Fibroblast of gingiva (primary cell): ENCODE measurements around the gene PROC.

Source experiments
- DNase-seq: peaks from one replicate; pipeline ENCODE4 v3.0.0-alpha.2; 2011; ENCODE audit warnings: low read depth

PROC gene

DNA sequence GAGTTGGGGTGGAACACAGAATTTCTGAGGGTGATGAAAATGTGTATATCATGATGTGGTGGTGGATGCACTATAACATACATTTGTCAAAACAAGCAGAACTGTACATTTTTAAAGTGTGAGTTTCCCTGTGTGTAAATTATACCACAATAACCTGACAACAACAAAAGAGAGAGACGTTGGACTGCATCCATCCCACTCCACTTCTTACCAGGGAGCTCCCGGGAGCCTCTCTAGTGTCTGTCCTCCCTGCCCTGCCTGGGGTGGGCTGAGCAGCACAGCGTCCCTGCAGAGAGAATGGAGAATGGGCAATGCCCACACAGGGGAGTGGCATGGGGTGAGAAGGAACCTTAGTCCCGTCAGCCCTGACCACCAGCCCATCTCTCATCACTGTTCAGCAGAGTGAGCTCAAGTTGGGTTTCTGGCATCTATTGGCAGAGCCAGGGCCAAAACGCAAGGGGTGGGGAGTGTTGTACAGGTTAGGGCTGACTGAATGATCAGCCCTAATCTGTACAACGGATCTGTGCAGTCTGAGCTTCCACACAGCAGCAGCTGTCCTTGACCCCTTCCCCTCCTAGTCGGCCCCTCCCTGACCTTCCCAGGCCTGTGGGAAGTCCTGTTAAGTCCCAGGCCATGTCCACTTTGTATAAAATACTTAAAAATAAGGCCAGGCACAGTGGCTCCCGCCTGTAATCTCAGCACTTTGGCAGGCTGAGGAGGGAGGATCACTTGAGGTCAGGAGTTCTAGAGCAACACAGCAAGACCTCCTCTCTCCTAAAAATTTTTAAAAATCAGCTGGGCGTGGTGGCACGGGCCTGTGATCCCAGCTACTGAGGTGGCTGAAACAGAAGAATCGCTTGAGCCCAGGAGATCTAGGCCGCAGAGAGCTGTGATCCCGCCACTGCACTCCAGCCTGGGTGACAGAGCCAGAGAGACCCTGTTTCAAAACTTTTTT lies 3.3 kb upstream of the PROC start:
- DNase-seq = no peak

DNA sequence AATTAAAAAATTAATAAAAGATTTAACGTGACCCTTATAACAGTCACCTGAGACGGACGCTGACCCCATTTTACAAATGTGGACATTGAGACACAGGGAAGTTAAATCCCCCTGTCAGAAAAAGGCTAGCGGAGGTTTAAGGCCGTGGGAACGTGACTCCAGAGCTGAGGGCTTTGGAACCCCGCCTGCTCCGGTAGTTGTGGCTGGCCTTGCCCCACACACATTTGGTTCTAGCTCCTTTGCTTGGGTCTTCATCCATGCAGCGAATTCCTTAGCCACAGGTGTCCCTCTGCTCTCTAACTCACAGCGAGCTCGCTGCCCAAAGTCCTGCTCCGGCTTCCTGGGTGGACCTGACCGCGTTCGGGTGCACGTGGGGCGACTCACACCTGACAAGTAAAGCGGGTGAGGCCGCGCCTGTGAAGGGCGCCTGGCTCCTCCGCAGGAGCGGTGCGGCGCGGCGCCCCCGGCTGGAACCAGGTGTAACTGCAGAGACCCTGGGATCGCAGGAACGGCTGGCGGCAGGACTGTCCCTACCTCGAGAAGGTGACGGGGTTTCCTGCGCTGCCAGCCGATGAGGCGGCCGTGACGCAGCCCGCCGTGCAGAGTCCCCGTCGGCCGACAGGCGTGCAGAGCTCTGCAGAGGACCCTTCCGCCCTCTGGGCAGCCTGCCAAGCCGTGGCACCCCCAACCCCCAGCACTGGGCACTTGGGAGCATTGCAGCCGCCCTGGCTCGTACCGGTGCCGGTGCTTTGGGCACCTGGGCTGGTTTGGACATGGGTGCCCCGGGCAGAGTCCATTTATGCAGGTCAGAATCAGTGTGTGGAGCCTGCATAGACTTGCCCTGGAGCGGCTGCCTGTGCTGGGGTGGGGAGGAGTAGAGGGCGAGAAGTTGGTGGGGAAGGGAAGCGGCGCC lies 2.4 kb upstream of the PROC start:
- DNase-seq = no peak

DNA sequence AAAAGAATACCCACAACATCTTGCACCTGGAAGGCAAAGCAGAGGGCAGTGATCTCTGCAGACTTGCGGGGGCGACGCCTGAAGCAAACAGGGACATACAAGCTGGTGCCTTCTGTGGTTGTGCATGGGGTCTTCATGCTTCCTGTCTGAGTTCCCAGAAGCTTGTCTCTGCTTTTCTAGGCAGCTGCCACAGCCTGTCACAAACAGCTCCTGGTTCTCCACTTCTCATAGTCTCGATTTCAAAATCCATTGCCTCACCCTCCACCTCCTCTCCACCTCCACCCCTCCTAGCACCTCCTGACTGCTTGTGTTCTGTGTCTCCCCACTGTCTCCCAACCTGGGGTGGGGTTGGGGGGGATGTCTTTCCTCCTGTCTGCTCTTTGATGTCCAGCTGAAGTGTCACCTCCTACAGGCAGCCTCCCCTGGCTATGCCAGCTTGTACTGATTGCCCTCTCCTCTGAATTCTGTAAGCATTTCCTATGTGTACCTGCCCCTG lies 1.7 kb upstream of the PROC start:
- DNase-seq = no peak

DNA sequence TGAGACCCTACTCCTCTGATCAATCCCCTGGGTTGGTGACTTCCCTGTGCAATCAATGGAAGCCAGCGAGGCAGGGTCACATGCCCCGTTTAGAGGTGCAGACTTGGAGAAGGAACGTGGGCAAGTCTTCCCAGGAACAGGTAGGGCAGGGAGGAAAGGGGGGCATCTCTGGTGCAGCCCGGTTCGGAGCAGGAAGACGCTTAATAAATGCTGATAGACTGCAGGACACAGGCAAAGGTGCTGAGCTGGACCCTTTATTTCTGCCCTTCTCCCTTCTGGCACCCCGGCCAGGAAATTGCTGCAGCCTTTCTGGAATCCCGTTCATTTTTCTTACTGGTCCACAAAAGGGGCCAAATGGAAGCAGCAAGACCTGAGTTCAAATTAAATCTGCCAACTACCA lies 821 bp upstream of the PROC start:
- DNase-seq = no peak

DNA sequence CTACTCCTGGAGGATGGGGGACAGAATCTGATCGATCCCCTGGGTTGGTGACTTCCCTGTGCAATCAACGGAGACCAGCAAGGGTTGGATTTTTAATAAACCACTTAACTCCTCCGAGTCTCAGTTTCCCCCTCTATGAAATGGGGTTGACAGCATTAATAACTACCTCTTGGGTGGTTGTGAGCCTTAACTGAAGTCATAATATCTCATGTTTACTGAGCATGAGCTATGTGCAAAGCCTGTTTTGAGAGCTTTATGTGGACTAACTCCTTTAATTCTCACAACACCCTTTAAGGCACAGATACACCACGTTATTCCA lies 844 bp downstream of the PROC start:
- no peak for DNase-seq

DNA sequence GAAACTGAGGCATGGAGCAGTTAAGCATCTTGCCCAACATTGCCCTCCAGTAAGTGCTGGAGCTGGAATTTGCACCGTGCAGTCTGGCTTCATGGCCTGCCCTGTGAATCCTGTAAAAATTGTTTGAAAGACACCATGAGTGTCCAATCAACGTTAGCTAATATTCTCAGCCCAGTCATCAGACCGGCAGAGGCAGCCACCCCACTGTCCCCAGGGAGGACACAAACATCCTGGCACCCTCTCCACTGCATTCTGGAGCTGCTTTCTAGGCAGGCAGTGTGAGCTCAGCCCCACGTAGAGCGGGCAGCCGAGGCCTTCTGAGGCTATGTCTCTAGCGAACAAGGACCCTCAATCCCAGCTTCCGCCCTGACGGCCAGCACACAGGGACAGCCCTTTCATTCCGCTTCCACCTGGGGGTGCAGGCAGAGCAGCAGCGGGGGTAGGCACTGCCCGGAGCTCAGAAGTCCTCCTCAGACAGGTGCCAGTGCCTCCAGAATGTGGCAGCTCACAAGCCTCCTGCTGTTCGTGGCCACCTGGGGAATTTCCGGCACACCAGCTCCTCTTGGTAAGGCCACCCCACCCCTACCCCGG lies 1.3 kb downstream of the PROC start:
- peak; percentile 54 for DNase-seq

DNA sequence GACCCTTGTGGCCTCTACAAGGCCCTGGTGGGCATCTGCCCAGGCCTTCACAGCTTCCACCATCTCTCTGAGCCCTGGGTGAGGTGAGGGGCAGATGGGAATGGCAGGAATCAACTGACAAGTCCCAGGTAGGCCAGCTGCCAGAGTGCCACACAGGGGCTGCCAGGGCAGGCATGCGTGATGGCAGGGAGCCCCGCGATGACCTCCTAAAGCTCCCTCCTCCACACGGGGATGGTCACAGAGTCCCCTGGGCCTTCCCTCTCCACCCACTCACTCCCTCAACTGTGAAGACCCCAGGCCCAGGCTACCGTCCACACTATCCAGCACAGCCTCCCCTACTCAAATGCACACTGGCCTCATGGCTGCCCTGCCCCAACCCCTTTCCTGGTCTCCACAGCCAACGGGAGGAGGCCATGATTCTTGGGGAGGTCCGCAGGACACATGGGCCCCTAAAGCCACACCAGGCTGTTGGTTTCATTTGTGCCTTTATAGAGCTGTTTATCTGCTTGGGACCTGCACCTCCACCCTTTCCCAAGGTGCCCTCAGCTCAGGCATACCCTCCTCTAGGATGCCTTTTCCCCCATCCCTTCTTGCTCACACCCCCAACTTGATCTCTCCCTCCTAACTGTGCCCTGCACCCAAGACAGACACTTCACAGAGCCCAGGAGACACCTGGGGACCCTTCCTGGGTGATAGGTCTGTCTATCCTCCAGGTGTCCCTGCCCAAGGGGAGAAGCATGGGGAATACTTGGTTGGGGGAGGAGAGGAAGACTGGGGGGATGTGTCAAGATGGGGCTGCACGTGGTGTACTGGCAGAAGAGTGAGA lies 2.0 kb downstream of the PROC start:
- DNase-seq = no peak

DNA sequence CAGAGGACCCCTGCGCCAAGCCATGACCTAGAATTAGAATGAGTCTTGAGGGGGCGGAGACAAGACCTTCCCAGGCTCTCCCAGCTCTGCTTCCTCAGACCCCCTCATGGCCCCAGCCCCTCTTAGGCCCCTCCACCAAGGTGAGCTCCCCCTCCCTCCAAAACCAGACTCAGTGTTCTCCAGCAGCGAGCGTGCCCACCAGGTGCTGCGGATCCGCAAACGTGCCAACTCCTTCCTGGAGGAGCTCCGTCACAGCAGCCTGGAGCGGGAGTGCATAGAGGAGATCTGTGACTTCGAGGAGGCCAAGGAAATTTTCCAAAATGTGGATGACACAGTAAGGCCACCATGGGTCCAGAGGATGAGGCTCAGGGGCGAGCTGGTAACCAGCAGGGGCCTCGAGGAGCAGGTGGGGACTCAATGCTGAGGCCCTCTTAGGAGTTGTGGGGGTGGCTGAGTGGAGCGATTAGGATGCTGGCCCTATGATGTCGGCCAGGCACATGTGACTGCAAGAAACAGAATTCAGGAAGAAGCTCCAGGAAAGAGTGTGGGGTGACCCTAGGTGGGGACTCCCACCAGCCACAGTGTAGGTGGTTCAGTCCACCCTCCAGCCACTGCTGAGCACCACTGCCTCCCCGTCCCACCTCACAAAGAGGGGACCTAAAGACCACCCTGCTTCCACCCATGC lies 3.0 kb downstream of the PROC start:
- DNase-seq = no peak

DNA sequence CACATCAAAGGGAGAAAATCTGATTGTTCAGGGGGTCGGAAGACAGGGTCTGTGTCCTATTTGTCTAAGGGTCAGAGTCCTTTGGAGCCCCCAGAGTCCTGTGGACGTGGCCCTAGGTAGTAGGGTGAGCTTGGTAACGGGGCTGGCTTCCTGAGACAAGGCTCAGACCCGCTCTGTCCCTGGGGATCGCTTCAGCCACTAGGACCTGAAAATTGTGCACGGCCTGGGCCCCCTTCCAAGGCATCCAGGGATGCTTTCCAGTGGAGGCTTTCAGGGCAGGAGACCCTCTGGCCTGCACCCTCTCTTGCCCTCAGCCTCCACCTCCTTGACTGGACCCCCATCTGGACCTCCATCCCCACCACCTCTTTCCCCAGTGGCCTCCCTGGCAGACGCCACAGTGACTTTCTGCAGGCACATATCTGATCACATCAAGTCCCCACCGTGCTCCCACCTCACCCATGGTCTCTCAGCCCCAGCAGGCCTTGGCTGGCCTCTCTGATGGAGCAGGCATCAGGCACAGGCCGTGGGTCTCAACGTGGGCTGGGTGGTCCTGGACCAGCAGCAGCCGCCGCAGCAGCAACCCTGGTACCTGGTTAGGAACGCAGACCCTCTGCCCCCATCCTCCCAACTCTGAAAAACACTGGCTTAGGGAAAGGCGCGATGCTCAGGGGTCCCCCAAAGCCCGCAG lies 3.8 kb downstream of the PROC start:
- no peak for DNase-seq

DNA sequence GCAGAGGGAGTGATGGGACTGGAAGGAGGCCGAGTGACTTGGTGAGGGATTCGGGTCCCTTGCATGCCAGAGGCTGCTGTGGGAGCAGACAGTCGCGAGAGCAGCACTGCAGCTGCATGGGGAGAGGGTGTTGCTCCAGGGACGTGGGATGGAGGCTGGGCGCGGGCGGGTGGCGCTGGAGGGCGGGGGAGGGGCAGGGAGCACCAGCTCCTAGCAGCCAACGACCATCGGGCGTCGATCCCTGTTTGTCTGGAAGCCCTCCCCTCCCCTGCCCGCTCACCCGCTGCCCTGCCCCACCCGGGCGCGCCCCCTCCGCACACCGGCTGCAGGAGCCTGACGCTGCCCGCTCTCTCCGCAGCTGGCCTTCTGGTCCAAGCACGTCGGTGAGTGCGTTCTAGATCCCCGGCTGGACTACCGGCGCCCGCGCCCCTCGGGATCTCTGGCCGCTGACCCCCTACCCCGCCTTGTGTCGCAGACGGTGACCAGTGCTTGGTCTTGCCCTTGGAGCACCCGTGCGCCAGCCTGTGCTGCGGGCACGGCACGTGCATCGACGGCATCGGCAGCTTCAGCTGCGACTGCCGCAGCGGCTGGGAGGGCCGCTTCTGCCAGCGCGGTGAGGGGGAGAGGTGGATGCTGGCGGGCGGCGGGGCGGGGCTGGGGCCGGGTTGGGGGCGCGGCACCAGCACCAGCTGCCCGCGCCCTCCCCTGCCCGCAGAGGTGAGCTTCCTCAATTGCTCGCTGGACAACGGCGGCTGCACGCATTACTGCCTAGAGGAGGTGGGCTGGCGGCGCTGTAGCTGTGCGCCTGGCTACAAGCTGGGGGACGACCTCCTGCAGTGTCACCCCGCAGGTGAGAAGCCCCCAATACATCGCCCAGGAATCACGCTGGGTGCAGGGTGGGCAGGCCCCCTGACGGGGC lies 4.6 kb downstream of the PROC start:
- DNase-seq = no peak

DNA sequence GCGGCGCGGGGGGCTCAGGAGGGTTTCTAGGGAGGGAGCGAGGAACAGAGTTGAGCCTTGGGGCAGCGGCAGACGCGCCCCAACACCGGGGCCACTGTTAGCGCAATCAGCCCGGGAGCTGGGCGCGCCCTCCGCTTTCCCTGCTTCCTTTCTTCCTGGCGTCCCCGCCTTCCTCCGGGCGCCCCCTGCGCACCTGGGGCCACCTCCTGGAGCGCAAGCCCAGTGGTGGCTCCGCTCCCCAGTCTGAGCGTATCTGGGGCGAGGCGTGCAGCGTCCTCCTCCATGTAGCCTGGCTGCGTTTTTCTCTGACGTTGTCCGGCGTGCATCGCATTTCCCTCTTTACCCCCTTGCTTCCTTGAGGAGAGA lies 5.2 kb downstream of the PROC start:
- DNase-seq = no peak

DNA sequence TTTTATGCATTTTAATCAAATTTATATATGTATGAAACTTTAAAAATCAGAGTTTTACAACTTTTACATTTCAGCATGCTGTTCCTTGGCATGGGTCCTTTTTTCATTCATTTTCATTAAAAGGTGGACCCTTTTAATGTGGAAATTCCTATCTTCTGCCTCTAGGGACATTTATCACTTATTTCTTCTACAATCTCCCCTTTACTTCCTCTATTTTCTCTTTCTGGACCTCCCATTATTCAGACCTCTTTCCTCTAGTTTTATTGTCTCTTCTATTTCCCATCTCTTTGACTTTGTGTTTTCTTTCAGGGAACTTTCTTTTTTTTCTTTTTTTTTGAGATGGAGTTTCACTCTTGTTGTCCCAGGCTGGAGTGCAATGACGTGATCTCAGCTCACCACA lies 5.7 kb downstream of the PROC start:
- no peak for DNase-seq

DNA sequence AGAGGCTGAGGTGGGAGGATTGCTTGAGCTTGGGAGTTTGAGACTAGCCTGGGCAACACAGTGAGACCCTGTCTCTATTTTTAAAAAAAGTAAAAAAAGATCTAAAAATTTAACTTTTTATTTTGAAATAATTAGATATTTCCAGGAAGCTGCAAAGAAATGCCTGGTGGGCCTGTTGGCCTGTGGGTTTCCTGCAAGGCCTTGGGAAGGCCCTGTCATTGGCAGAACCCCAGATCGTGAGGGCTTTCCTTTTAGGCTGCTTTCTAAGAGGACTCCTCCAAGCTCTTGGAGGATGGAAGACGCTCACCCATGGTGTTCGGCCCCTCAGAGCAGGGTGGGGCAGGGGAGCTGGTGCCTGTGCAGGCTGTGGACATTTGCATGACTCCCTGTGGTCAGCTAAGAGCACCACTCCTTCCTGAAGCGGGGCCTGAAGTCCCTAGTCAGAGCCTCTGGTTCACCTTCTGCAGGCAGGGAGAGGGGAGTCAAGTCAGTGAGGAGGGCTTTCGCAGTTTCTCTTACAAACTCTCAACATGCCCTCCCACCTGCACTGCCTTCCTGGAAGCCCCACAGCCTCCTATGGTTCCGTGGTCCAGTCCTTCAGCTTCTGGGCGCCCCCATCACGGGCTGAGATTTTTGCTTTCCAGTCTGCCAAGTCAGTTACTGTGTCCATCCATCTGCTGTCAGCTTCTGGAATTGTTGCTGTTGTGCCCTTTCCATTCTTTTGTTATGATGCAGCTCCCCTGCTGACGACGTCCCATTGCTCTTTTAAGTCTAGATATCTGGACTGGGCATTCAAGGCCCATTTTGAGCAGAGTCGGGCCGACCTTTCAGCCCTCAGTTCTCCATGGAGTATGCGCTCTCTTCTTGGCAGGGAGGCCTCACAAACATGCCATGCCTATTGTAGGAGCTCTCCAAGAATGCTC lies 6.6 kb downstream of the PROC start:
- no peak for DNase-seq

DNA sequence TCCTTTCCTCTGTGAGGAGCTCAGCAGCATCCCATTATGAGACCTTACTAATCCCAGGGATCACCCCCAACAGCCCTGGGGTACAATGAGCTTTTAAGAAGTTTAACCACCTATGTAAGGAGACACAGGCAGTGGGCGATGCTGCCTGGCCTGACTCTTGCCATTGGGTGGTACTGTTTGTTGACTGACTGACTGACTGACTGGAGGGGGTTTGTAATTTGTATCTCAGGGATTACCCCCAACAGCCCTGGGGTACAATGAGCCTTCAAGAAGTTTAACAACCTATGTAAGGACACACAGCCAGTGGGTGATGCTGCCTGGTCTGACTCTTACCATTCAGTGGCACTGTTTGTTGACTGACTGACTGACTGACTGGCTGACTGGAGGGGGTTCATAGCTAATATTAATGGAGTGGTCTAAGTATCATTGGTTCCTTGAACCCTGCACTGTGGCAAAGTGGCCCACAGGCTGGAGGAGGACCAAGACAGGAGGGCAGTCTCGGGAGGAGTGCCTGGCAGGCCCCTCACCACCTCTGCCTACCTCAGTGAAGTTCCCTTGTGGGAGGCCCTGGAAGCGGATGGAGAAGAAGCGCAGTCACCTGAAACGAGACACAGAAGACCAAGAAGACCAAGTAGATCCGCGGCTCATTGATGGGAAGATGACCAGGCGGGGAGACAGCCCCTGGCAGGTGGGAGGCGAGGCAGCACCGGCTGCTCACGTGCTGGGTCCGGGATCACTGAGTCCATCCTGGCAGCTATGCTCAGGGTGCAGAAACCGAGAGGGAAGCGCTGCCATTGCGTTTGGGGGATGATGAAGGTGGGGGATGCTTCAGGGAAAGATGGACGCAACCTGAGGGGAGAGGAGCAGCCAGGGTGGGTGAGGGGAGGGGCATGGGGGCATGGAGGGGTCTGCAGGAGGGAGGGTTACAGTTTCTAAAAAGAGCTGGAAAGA lies 7.6 kb downstream of the PROC start:
- no peak for DNase-seq

DNA sequence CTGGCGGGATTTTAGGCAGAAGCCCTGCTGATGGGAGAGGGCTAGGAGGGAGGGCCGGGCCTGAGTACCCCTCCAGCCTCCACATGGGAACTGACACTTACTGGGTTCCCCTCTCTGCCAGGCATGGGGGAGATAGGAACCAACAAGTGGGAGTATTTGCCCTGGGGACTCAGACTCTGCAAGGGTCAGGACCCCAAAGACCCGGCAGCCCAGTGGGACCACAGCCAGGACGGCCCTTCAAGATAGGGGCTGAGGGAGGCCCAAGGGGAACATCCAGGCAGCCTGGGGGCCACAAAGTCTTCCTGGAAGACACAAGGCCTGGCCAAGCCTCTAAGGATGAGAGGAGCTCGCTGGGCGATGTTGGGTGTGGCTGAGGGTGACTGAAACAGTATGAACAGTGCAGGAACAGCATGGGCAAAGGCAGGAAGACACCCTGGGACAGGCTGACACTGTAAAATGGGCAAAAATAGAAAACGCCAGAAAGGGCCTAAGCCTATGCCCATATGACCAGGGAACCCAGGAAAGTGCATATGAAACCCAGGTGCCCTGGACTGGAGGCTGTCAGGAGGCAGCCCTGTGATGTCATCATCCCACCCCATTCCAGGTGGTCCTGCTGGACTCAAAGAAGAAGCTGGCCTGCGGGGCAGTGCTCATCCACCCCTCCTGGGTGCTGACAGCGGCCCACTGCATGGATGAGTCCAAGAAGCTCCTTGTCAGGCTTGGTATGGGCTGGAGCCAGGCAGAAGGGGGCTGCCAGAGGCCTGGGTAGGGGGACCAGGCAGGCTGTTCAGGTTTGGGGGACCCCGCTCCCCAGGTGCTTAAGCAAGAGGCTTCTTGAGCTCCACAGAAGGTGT lies 8.5 kb downstream of the PROC start:
- DNase-seq = no peak

DNA sequence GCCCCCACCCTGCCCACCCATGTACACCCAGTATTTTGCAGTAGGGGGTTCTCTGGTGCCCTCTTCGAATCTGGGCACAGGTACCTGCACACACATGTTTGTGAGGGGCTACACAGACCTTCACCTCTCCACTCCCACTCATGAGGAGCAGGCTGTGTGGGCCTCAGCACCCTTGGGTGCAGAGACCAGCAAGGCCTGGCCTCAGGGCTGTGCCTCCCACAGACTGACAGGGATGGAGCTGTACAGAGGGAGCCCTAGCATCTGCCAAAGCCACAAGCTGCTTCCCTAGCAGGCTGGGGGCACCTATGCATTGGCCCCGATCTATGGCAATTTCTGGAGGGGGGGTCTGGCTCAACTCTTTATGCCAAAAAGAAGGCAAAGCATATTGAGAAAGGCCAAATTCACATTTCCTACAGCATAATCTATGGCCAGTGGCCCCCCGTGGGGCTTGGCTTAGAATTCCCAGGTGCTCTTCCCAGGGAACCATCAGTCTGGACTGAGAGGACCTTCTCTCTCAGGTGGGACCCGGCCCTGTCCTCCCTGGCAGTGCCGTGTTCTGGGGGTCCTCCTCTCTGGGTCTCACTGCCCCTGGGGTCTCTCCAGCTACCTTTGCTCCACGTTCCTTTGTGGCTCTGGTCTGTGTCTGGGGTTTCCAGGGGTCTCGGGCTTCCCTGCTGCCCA lies 9.3 kb downstream of the PROC start:
- DNase-seq = no peak
